Nephron (organoid): Measurements from ENCODE around the gene CLIC4.

Experiments used
- H3K27ac Mint-ChIP-seq, 3 experiments: 2 replicates each; pipeline ENCODE4 v1.8.0; 2020; ENCODE audit warnings: mixed read lengths in 3 of 3, mild to moderate bottlenecking in 2 of 3, moderate library complexity in 1 of 3
- H3K27me3 Mint-ChIP-seq: 2 replicates; pipeline ENCODE4 v1.8.0; 2021; ENCODE audit warnings: low read depth, mild to moderate bottlenecking, moderate library complexity, mixed read lengths
- H3K36me3 Mint-ChIP-seq: 2 replicates; pipeline ENCODE4 v1.8.0; 2020; ENCODE audit warnings: low read depth, mixed read lengths
- H3K4me1 Mint-ChIP-seq: 2 replicates; pipeline ENCODE4 v1.8.0; 2020; ENCODE audit warnings: mixed read lengths
- H3K4me3 Mint-ChIP-seq, 3 experiments: 2 replicates each; pipeline ENCODE4 v1.8.0; 2020; ENCODE audit warnings: mild to moderate bottlenecking in 3 of 3, mixed read lengths in 3 of 3, moderate library complexity in 2 of 3
- H3K9me3 Mint-ChIP-seq: 2 replicates; pipeline ENCODE4 v1.8.0; 2020; ENCODE audit warnings: mixed read lengths
- TF ChIP-seq, protein P1 (sequence below), 3 experiments: fragments of 200-600 bp; sonication (generic); IDR thresholded peaks; one replicate each; pipeline ENCODE4 v1.5.0; 2021; ENCODE audit warnings: antibody characterized with exemption in 3 of 3; ENCODE audit not compliant: unreplicated experiment in 3 of 3

Gene CLIC4

DNA sequence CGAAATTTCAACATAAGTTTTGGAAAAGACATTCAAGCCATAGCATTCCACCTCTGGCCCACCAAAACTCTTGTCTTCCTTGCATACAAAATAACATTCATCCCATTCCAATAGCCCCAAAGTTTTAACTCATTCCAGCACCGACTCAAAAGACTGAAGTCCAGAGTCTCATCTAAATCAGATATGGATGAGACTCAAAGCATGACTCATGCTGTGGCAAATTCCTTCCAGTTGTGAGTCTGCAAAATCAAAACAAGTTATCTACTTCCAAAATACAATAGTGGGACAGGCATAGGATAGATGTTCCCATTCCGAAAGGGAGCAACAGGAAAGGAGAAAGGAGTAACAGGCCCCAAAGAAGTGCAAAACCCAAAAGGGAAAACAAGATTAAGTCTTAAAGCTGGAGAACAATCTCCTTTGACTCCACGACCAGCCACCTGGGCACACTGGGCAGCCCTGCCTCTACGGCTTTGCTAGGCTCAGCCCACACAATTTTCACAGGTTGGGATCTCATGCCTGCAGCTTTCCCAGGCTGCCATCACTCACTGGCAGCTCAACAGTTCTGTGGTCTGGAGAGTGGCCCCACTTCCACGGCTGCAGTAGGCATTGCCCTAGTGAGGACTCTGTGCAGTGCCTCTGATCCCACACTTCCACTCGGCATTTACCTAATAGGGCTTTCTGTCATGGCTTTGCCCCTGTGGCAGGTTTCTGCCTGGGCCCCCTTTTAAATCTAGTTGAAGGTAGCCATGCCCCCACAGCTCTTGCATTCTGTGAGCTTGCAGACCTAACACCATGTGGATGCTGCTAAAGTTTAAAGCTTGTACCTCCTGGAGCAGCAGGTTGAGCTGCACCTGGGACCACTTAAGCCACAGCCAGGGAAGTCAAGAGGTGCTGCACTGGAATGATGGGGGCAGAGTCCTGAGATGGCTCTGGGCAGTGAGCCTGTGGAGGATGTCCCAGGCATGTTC, 133.8 kb downstream of the CLIC4 start:
- peaks cover 33% of the 10 kb centered on the region for H3K27me3 Mint-ChIP-seq
- no peak overlapping the region for H3K27ac Mint-ChIP-seq
- no peak overlapping the region for H3K4me3 Mint-ChIP-seq
- peaks cover 12% of the 10 kb centered on the region for H3K9me3 Mint-ChIP-seq
- TF ChIP-seq, protein P1, sequence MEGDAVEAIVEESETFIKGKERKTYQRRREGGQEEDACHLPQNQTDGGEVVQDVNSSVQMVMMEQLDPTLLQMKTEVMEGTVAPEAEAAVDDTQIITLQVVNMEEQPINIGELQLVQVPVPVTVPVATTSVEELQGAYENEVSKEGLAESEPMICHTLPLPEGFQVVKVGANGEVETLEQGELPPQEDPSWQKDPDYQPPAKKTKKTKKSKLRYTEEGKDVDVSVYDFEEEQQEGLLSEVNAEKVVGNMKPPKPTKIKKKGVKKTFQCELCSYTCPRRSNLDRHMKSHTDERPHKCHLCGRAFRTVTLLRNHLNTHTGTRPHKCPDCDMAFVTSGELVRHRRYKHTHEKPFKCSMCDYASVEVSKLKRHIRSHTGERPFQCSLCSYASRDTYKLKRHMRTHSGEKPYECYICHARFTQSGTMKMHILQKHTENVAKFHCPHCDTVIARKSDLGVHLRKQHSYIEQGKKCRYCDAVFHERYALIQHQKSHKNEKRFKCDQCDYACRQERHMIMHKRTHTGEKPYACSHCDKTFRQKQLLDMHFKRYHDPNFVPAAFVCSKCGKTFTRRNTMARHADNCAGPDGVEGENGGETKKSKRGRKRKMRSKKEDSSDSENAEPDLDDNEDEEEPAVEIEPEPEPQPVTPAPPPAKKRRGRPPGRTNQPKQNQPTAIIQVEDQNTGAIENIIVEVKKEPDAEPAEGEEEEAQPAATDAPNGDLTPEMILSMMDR (IDR thresholded peaks at IDR 0.05; ENCODE audit: unreplicated experiment in 3 of 3) = no peak
- no peaks in the 10 kb centered on the region for H3K36me3 Mint-ChIP-seq
- H3K4me1 Mint-ChIP-seq = no peaks in the 10 kb centered on the region

DNA sequence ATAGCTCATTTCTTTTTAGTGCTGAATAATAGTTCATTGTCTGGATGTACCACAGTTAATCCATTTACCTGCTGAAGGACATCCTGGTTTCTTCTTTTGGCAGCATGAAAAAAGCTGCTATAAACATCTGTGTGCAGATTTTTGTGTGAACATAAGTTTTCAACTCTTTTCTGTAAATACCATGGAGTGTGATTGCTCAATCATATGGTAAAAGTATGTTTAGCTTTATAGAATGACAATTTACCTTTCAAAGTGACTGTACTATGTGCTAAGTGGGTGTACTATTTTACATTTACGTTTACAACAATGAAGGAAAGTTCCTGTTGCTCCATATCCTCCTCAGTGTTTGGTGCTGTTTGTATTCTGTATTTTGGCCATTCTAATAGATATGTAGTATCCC, 135.8 kb downstream of the CLIC4 start:
- Mint-ChIP-seq H3K27ac (no peak overlapping the region), H3K9me3 (peaks cover 18% of the 10 kb centered on the region), H3K36me3 (no peaks in the 10 kb centered on the region), H3K4me1 (no peaks in the 10 kb centered on the region), H3K4me3 (no peak overlapping the region), H3K27me3 (peaks cover 39% of the 10 kb centered on the region)
- TF ChIP-seq, protein P1 (IDR thresholded peaks at IDR 0.05; ENCODE audit: unreplicated experiment in 3 of 3) = no peak

DNA sequence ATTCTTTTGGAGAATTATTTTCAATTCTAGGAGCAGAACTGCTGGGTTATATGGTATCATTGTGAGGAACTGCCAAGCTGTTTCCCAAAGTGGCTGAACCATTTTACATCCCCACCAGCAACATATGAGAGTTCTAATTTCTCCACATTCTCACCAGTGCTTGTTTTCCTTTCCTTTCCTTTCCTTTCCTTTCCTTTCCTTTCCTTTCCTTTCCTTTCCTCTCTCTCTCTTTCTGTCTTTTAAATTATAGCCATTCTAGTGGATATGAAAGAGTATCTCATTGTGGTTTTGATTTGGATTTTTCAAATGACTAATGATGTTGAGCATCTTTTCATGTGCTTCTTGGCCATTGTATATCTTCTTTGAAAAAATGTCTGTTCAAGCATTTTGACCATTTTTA, 139.5 kb downstream of the CLIC4 start:
- Mint-ChIP-seq H3K9me3 (peaks cover 19% of the 10 kb centered on the region), H3K27me3 (peaks cover 33% of the 10 kb centered on the region), H3K36me3 (no peaks in the 10 kb centered on the region), H3K4me1 (no peaks in the 10 kb centered on the region), H3K27ac (no peak overlapping the region), H3K4me3 (no peak overlapping the region)
- TF ChIP-seq, protein P1 (IDR thresholded peaks at IDR 0.05; ENCODE audit: unreplicated experiment in 3 of 3) = no peak

DNA sequence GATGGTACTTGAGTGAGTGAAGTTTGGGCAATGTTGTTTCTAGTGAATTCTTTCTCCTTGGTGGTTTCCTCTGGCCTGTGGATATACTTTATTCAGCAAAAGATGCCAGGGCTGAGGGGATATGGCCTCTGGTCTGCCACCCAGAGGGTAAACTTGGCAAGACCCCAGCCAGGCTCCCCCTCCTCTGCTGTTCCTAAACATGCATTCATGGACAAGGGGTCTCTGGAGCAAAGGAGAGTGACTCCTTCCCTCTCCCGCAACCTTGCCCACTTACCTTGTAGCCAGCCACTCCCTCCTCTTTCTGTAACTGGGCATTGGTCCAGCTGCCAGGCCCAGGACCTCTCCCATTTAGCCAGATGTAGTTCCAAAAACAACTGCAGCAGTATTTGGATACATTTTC, 141.0 kb downstream of the CLIC4 start:
- H3K4me1 Mint-ChIP-seq = no peaks in the 10 kb centered on the region

DNA sequence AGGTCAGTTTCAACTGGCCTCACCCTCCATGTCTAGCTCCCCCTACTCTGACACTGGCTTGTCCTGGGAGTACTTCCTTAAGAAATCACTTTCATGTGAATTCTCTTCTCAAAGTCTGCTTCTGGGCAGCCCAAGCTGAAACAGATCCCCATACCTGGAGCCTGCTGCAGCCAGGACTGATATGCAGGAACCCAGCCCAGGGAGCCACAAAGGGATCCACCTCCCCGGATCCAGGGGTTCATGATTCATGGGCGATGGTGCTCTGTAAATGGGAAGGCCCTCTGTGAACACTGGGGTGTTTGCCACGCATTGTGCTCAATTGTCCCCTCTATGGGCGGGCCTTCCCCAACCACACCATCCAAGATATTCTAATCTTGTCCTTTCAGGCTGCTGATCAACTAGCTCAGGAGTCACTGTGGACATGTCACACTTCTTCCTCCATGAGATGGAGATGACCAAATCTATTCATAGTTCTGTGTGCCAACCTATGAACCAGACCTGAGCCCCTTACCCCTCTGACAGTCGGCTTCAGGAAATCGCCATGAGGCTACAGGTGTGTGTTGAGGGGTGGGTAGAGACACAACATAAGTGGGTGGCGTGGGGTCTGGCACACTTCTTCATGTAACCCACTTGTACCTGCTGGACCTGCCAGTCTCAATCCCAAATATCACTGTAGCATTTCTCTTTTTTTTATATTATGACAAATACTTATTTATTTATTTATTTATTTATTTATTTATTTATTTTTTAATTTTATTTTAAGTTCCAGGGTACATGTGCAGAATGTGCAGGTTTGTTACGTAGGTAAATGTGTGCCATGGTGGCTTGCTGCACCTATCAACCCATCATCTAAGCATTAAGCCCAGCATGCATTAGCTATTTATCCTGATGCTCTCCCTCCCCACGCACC, 143.1 kb downstream of the CLIC4 start:
- Mint-ChIP-seq H3K4me1 (no peaks in the 10 kb centered on the region), H3K27me3 (peaks cover 37% of the 10 kb centered on the region), H3K27ac (no peak overlapping the region), H3K36me3 (peaks cover 9% of the 10 kb centered on the region), H3K9me3 (peaks cover 30% of the 10 kb centered on the region), H3K4me3 (no peak overlapping the region)
- TF ChIP-seq, protein P1 (IDR thresholded peaks at IDR 0.05; ENCODE audit: unreplicated experiment in 3 of 3) = no peak

More for the DNA sequence above, 141.0 kb downstream of the CLIC4 start:
- TF ChIP-seq, protein P1 (IDR thresholded peaks at IDR 0.05; ENCODE audit: unreplicated experiment in 3 of 3) = no peak
- Mint-ChIP-seq H3K4me3 (no peak overlapping the region), H3K36me3 (no peaks in the 10 kb centered on the region), H3K27ac (no peak overlapping the region), H3K9me3 (peaks cover 25% of the 10 kb centered on the region), H3K27me3 (peaks cover 31% of the 10 kb centered on the region)
